Endothelial cell of umbilical vein (primary cell): Measurements from ENCODE around the gene SCUBE3. TPM values are rescaled to one million over a fixed set of nuclear protein-coding genes. Genes with fewer than 3 reads are reported as not detected.

Experiments used
- BruUV-seq: library from RNA; stranded (reverse); fragments of 400-500 nt; replicated peaks from 2 replicates; lab custom pipeline; 2021; lab: Mats Ljungman, UMichigan
- CTCF ChIA-PET: fragments of 300-600, 350-600 bp; sonication (Branson Sonifier 250); formaldehyde crosslinking; loops from one replicate; lab custom pipeline; 2021; ENCODE audit warnings: antibody characterized with exemption, inconsistent platforms; lab: Charles Lee
- POLR2A ChIA-PET: fragments of 300-600, 350-600 bp; sonication (Branson Sonifier 250); formaldehyde crosslinking; loops from one replicate; lab custom pipeline; 2021; ENCODE audit warnings: antibody characterized with exemption, inconsistent platforms; lab: Charles Lee
- DNase-seq: peaks from one replicate; pipeline ENCODE4 v3.0.0-alpha.2; 2011; ENCODE audit warnings: low read depth, low spot score
- FAIRE-seq: peaks from 2 replicates; lab custom pipeline; 2011; peaks lifted over from hg19 to GRCh38; lab: Jason Lieb, UNC
- H2AFZ ChIP-seq: 2 replicates; pipeline ENCODE4 v1.6.0; 2012; ENCODE audit warnings: low read depth, low read length, control low read depth, inconsistent platforms
- H3K27ac ChIP-seq: 2 replicates; pipeline ENCODE4 v1.5.1; 2011; ENCODE audit warnings: low read depth, mild to moderate bottlenecking, control low read depth, low read length, moderate library complexity; ENCODE audit not compliant: insufficient read depth
- H3K27me3 ChIP-seq, 2 experiments: 2 replicates each; pipeline versions ENCODE4 v1.6.0 to v1.6.1; 2011; ENCODE audit warnings: low read length in 2 of 2, mixed read lengths in 1 of 2; ENCODE audit not compliant: control insufficient read depth in 2 of 2, insufficient read depth in 2 of 2
- H3K36me3 ChIP-seq, 2 experiments: 2 replicates in 1 of 2; 3 replicates in 1 of 2; pipeline ENCODE4 v1.5.1; 2011; ENCODE audit warnings: low read length in 2 of 2, mild to moderate bottlenecking in 1 of 2, moderate library complexity in 1 of 2; ENCODE audit not compliant: control insufficient read depth in 2 of 2, insufficient read depth in 2 of 2; ENCODE audit errors: extremely low read depth in 1 of 2
- H3K4me1 ChIP-seq: 3 replicates; pipeline ENCODE4 v1.5.1; 2011; ENCODE audit warnings: mild to moderate bottlenecking, low read length; ENCODE audit not compliant: control insufficient read depth, insufficient read depth; ENCODE audit errors: extremely low read depth
- H3K4me2 ChIP-seq: 2 replicates; pipeline ENCODE4 v1.6.1; 2011; ENCODE audit warnings: low read length, control low read depth, mixed read lengths; ENCODE audit not compliant: insufficient read depth
- H3K4me3 ChIP-seq, 3 experiments: fragments of 200-600 bp in 1 of 3; sonication (generic), shearing (Covaris generic) in 1 of 3; replicated peaks in 1 of 3; 2 replicates each; pipeline ENCODE4 v1.5.1; 2011 to 2016; ENCODE audit warnings: control low read depth in 3 of 3, low read length in 3 of 3, mild to moderate bottlenecking in 2 of 3, inconsistent platforms in 1 of 3, low read depth in 1 of 3, moderate library complexity in 1 of 3; ENCODE audit not compliant: insufficient read depth in 1 of 3
- H3K79me2 ChIP-seq: 2 replicates; pipeline ENCODE4 v1.6.0; 2012; ENCODE audit warnings: low read length, inconsistent platforms; ENCODE audit not compliant: control insufficient read depth, insufficient read depth
- H3K9ac ChIP-seq: replicated peaks from 2 replicates; pipeline ENCODE3; 2011; ENCODE audit warnings: low read length, control low read depth; ENCODE audit not compliant: insufficient read depth; ENCODE audit errors: extremely low read depth
- H3K9me1 ChIP-seq: replicated peaks from 3 replicates; pipeline ENCODE4 v1.6.0; 2011; ENCODE audit warnings: mild to moderate bottlenecking, low read length; ENCODE audit not compliant: control insufficient read depth, insufficient read depth; ENCODE audit errors: extremely low read depth
- H3K9me3 ChIP-seq: replicated peaks from 2 replicates; pipeline ENCODE4 v1.5.1; 2012; ENCODE audit warnings: low read length, inconsistent platforms; ENCODE audit not compliant: control insufficient read depth, insufficient read depth
- H4K20me1 ChIP-seq: replicated peaks from 2 replicates; pipeline ENCODE3; 2011; ENCODE audit warnings: mild to moderate bottlenecking, low read length; ENCODE audit not compliant: control insufficient read depth, insufficient read depth; ENCODE audit errors: extremely low read depth
- CTCF ChIP-seq, 2 donors: IDR thresholded peaks; 1 replicate in 1 of 2; 2 replicates in 1 of 2; pipeline ENCODE4 v1.5.1; 2011; ENCODE audit warnings: low read length in 2 of 2, mild to moderate bottlenecking in 2 of 2, moderate library complexity in 2 of 2, control low read depth in 1 of 2, inconsistent platforms in 1 of 2, low read depth in 1 of 2; ENCODE audit not compliant: insufficient read depth in 1 of 2; ENCODE audit errors: extremely low read depth in 1 of 2
- EZH2 ChIP-seq: IDR thresholded peaks from 2 replicates; pipeline ENCODE4 v1.6.1; 2012; ENCODE audit warnings: borderline replicate concordance, low read depth, mild to moderate bottlenecking, moderate library complexity, low read length, inconsistent platforms; ENCODE audit not compliant: severe bottlenecking
- FOS ChIP-seq: IDR thresholded peaks from 2 replicates; pipeline ENCODE4 v1.6.1; 2011; ENCODE audit warnings: mild to moderate bottlenecking, low read length, moderate library complexity, borderline replicate concordance; ENCODE audit not compliant: insufficient read depth
- GATA2 ChIP-seq: IDR thresholded peaks from 2 replicates; pipeline ENCODE4 v1.7.0; 2011; ENCODE audit warnings: low read depth, mild to moderate bottlenecking, moderate library complexity, mixed read lengths, low read length; ENCODE audit not compliant: insufficient read length, insufficient read depth
- JUN ChIP-seq: IDR thresholded peaks from 2 replicates; pipeline ENCODE4 v1.6.1; 2011; ENCODE audit warnings: borderline replicate concordance, low read depth; ENCODE audit not compliant: insufficient read length, insufficient read depth
- MAX ChIP-seq: IDR thresholded peaks from 2 replicates; pipeline ENCODE4 v1.6.1; 2011; ENCODE audit not compliant: insufficient read depth, insufficient read length
- MYC ChIP-seq: IDR thresholded peaks from one replicate; pipeline ENCODE4 v1.6.1; 2011; ENCODE audit warnings: mild to moderate bottlenecking, low read depth, low read length
- POLR2A ChIP-seq: IDR thresholded peaks from 2 replicates; pipeline ENCODE4 v1.6.1; 2012; ENCODE audit warnings: low read depth, mild to moderate bottlenecking, control low read depth, low read length
- POLR2AphosphoS5 ChIP-seq: IDR thresholded peaks from 2 replicates; pipeline ENCODE4 v1.6.1; 2012; ENCODE audit warnings: low read depth, mild to moderate bottlenecking, control low read depth, low read length, moderate library complexity; ENCODE audit not compliant: insufficient read depth
- dilution Hi-C: fragments of 300-500 bp; cut with MboI; formaldehyde crosslinking; loops from one replicate; pipeline ENCODE4 v1.15.0; 2019; ENCODE audit warnings: low sequenced_read_pairs; ENCODE audit not compliant: extremely low pct_ligation_motif_present
- intact Hi-C: fragments of 100-400 bp; cut with micrococcal nuclease; formaldehyde crosslinking; loops from one replicate; pipeline ENCODE4 v1.10.0; 2022
- polyA plus RNA-seq, 4 experiments: library from polyadenylated mRNA; depleted of rRNA in 3 of 4; stranded (reverse) in 3 of 4; unstranded in 1 of 4; fragments of >200 nt; gene quantifications; 2 replicates each; pipeline versions ENCODE4 v1.2.1 to v1.2.3, GENCODE V29; 2011 to 2012; ENCODE audit warnings: missing spikeins in 1 of 4
- total RNA-seq: library from RNA; stranded (reverse); gene quantifications from 2 replicates; pipeline ENCODE4 v1.2.3, GENCODE V29; 2021

SCUBE3 gene
- total and polyA plus RNA-seq, 2 donors (not counting 3 experiments of a cell fraction or from before 2014, with no cell fraction given) = 1.1 to 1.5 TPM

GRCh38 chr6:35168461-35168861, 45.3 kb upstream of the SCUBE3 start:
- H3K9me1 ChIP-seq = no peaks in the 10 kb centered on the region
- intact Hi-C loops = no loop called here

More at GRCh38 chr6:35168461-35168861, 45.3 kb upstream of the SCUBE3 start:
- POLR2A ChIA-PET = no interaction called here
- Histone ChIP-seq H3K4me3 (no peak overlapping the region), H3K4me1 (no peaks in the 10 kb centered on the region), H2AFZ (no peak overlapping the region), H3K79me2 (no peaks in the 10 kb centered on the region), H3K36me3 (no peaks in the 10 kb centered on the region), H3K27me3 (peaks cover 3 to 5% of the 10 kb centered on the region in 2 experiments), H3K27ac (no peak overlapping the region), H3K4me2 (no peak overlapping the region), H3K9ac (no peak overlapping the region), H3K9me3 (no peaks in the 10 kb centered on the region), H4K20me1 (no peaks in the 10 kb centered on the region)
- CTCF ChIA-PET = no interaction called here
- no TSS peak for BruUV-seq
- no peak for FAIRE-seq
- TF ChIP-seq POLR2A (no peak), MYC (no peak), CTCF (IDR thresholded peaks at IDR 0.05; ENCODE audit: extremely low read depth in 1 of 2, insufficient read depth in 1 of 2, low read depth in 1 of 2, low read length in 2 of 2) (no peak), JUN (no peak), POLR2AphosphoS5 (no peak), GATA2 (no peak), FOS (no peak), EZH2 (no peak), MAX (no peak)
- dilution Hi-C loops = no loop called here
- DNase-seq = no peak
